BE2C (cell line): ENCODE measurements around the gene LRRC61.

Experiments used
- DNase-seq: peaks from one replicate; pipeline ENCODE4 v3.0.0-alpha.2; 2020
- H3K27me3 ChIP-seq: fragments of 250-450 bp; sonication (Bioruptor Pico); 2 replicates; pipeline ENCODE4 v1.5.1; 2020; ENCODE audit warnings: mild to moderate bottlenecking
- H3K36me3 ChIP-seq: fragments of 250-450 bp; sonication (Bioruptor Pico); 2 replicates; pipeline ENCODE4 v1.5.1; 2020; ENCODE audit warnings: mild to moderate bottlenecking
- H3K4me1 ChIP-seq: fragments of 250-450 bp; sonication (Bioruptor Pico); 2 replicates; pipeline ENCODE4 v1.5.1; 2020
- H3K4me3 ChIP-seq: 2 replicates; pipeline ENCODE4 v1.5.1; 2011; ENCODE audit warnings: low read depth, low read length
- H3K9me3 ChIP-seq: fragments of 250-450 bp; sonication (Bioruptor Pico); 2 replicates; pipeline ENCODE4 v1.5.1; 2020
- CTCF ChIP-seq: IDR thresholded peaks from 2 replicates; pipeline ENCODE4 v1.5.1; 2012; ENCODE audit warnings: mild to moderate bottlenecking, low read depth, low read length

The LRRC61 gene

GRCh38 chr7:150365194-150365593 lies 42.0 kb downstream of the LRRC61 start:
- peaks cover 6% of the 10 kb centered on the region; the same call in 1 of the 2 replicates for H3K36me3 ChIP-seq

GRCh38 chr7:150365673-150366398 lies 42.7 kb downstream of the LRRC61 start:
- Histone ChIP-seq H3K27me3 (no peaks in the 10 kb centered on the region), H3K4me3 (no peak overlapping the region), H3K36me3 (peaks cover 12% of the 10 kb centered on the region), H3K4me1 (peaks cover 6% of the 10 kb centered on the region), H3K9me3 (no peaks in the 10 kb centered on the region)
- no peak for DNase-seq
- TF ChIP-seq CTCF, result no peak

More at GRCh38 chr7:150365194-150365593, 42.0 kb downstream of the LRRC61 start:
- Histone ChIP-seq H3K4me1 (peaks cover 6% of the 10 kb centered on the region), H3K27me3 (no peaks in the 10 kb centered on the region), H3K4me3 (no peak overlapping the region), H3K9me3 (no peaks in the 10 kb centered on the region)
- no peak for DNase-seq
- TF ChIP-seq CTCF, result no peak

GRCh38 chr7:150367677-150368095 lies 44.5 kb downstream of the LRRC61 start:
- peaks cover 6% of the 10 kb centered on the region for H3K4me1 ChIP-seq
- H3K9me3 ChIP-seq, result no peaks in the 10 kb centered on the region
- no peak for TF ChIP-seq CTCF

GRCh38 chr7:150368096-150368883 lies 45.1 kb downstream of the LRRC61 start, which contains the start of gene REPIN1:
TSS of gene REPIN1 (plus strand) at chr7:150368822. CDS start at chr7:150369712, 890 bp downstream.
- no peak for TF ChIP-seq CTCF
- H3K4me1 ChIP-seq, result peaks cover 6% of the 10 kb centered on the region
- DNase-seq, result peak; percentile 94
- H3K36me3 ChIP-seq, result peaks cover 37% of the 10 kb centered on the region
- H3K4me3 ChIP-seq, result peak within 1 kb of the TSS; percentile 74
- no peaks in the 10 kb centered on the region for H3K9me3 ChIP-seq
- no peaks in the 10 kb centered on the region for H3K27me3 ChIP-seq

More at GRCh38 chr7:150367677-150368095, 44.5 kb downstream of the LRRC61 start:
- Histone ChIP-seq H3K36me3 (peaks cover 31% of the 10 kb centered on the region), H3K4me3 (peak overlapping the region; percentile 74), H3K27me3 (no peaks in the 10 kb centered on the region)
- no peak for DNase-seq

- DNase-seq, result peak; percentile 92
- Histone ChIP-seq H3K36me3 (peaks cover 45% of the 10 kb centered on the region), H3K4me3 (peak overlapping the region; percentile 74), H3K27me3 (no peaks in the 10 kb centered on the region), H3K4me1 (no peaks in the 10 kb centered on the region), H3K9me3 (no peaks in the 10 kb centered on the region)
- no peak for TF ChIP-seq CTCF
These were observed 46.0 kb downstream of the LRRC61 start for GRCh38 chr7:150368884-150369747.
